ENCODE results near the gene NUDT4.
A peak's percentile ranks its signal among the peaks of the same experiment; 100 is the strongest.

NUDT4 gene

DNA sequence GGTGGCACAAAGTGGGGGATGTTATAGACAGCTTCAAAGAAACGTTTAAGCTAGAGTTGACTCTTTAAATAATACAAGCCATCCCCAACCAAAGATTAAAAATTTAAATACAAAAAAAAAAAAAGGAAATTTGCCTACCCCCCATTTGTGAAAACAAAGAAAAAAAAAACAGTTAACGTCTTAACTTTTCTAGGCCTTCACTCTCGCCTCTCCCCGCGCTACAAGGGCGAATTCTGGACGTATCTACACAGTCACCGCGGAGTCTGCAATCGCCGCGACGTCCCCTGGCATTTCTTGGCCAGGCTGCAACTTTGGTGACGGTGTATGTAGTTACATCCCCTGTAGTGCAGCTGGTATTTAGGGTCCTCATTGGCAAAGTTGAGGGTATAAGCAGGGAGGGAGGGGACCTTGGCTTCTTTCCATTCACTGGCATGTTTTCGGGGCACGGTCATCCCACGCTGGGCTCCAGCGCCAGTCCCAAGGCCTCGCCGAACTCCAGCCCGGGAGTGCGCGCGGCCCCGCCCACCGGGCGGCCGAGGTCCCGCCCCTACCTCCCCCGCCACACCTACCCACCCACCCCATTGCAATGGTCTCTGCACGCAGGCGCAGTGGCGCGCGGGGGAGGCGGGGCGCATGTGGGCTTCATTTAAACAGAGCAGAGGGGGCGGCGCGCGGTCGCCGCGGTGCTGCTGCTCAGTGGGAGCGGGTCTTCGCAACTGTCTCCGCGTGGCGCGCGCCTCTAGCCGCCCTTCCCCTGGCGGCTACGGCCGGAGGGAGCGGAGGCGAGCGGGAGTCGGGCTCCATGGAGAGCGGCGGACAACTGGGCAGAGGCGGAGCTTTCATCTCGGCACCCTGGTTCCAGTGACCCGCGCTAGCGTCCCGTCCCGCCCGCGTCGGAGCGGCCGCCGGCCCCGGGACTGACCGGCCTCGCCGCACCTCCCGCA, at the start of gene NUDT4:
TSS of gene NUDT4 (plus strand) at position 674 of the 944 bp plus-strand sequence. CDS start 398 bp downstream, outside the sequence.
- peak; percentile 96 for DNase-seq (ENCODE audit: low read depth)

DNA sequence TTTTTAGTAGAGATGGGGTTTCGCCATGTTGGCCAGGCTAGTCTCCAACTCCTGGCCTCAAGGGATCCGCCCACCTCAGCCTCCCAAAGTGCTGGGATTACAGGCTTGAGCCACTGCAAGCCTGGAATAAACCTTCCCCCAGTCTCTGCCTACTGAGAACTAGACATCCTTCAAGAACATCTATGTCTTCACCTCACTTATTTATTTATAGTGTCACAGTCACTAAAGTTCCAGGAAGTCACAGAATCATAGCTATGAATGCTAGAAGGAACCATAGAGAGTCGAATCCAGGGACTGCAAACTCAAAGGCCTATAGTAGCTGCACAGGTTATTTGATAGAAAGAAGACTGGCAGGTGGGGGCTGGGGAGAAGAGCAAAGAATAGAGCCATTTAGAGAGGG, 44.7 kb upstream of the NUDT4 start:
- DNase-seq (ENCODE audit: low read depth), result no peak

DNA sequence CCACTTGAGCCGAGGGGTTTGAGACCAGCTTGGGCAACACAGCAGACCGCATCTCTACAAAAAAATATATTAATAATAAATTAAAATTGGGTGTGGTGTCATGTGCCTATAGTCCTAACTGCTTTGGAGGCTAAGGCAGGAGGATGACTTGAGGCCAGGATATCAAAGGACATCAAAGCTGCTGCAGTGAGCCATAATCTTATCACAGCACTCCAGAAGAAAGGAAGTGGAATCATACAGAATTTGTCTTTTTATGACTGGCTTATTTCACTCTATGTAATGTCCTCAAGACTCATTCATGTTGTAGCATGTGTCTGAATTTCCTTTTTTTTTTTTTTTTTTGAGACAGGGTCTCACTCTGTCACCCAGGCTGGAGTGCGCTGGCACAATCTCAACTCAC, 43.9 kb upstream of the NUDT4 start:
- DNase-seq (ENCODE audit: low read depth), result no peak

DNA sequence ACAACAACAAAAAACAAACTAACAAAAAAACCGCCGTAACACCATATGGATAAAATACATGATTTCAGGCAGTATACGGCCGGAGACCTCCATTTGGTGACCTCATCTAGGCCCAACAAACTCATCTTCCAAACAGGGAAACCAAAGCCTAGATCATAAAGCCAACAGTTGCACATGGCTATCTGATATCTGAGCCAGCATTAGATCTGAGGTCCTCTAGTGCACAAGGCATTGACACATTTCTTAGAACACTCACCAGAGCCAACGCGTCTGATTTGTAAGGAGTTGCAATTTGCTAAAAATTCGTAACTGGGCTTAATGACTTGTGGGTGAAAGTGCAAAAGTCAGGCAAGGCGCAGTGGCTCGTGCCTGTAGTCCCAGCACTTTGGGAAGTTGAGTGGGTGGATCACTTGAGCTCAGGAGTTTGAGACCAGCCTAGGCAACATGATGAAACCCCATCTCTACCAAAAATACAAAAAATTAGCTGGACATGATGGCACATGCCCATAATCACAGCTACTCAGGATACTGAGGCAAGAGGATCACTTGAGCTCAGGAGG, 42.0 kb upstream of the NUDT4 start:
- DNase-seq (ENCODE audit: low read depth), result no peak

DNA sequence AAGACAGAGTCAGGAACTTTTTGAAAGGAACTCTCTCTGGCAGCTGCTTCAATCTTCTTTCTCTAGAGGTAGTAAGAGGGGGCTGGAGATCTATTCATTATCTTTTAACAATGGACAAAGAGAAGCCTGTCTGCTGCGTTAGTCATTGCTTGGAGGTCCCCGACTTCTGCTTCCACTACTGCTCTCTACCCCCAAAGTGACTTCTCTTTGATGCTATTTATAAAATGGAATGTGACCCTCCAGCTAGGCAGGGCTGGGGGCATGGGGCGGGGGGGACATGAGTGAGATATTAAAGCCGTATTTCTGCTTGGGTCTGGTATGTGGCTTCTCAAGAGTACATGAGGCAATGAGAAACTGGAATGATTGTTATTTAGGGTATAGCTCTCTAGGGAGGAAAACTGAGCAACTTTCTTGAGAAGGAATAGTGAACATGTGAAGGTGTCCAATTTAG, 41.4 kb upstream of the NUDT4 start:
- DNase-seq (ENCODE audit: low read depth), result no peak

DNA sequence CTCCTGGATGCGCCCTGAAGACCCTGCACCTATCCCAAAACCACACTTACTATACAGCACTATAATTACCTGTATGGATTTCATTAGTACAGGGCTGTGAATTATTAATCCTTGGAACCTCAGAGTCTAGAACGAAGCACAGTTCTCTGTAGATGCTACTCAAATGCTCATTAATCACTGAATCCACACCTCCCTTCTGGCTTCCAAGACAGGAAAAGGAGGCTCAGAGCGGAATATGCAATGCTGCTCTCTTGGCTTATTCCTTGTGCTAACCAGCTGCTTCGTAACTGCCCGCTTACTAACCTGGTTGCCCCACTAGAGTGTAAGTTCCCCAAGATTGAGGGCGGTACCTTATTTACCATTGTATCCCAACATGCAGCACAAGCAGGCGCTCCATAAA, 39.1 kb upstream of the NUDT4 start:
- DNase-seq (ENCODE audit: low read depth), result no peak

DNA sequence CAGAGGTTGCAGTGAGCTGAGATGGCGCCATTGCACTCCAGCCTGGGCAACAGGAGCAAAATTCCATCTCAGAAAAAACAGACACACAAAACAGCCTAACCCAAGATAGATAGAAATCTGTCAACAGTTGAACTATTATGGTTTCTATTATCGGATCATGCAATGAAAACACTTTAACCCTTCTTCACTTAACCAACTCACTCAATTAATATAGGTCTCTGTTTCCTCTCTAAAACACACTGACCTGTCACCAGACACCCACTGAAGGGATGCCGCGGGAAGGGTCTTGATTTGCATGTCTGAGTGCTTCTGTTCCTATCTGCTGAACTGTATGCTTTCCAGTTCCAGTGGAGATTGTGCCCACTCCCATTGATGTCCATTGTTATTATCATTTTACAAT, 38.0 kb upstream of the NUDT4 start:
- no peak for DNase-seq (ENCODE audit: low read depth)

DNA sequence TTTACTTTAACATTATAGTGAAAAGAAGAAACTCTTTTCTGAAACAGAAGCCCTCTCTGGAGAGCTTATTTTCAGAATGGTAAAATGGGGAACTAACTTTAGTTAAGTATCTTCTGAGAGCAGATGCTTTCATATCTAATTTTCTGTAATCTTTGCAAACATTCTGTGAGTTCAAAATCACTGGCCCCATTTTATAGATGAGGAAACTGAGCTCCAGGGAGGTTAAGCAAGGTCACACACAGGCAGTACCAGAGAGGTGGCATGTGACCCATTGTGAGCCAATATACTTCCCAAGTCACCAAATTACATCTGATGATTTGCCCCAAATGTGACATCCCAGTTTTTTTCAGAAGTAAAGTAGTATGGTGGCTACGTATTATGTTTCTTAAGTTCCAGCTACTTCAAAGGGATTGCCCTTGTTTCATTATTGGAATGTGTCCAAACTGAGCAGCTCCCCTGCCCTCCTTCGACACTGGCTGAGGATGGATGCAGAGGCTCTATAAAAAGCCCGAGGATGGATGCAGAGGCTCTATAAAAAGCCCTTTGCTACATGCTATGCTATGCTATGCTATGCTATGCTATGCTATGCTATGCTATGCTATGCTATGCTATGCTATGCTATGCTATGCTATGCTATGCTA, 36.2 kb upstream of the NUDT4 start:
- no peak for DNase-seq (ENCODE audit: low read depth)

DNA sequence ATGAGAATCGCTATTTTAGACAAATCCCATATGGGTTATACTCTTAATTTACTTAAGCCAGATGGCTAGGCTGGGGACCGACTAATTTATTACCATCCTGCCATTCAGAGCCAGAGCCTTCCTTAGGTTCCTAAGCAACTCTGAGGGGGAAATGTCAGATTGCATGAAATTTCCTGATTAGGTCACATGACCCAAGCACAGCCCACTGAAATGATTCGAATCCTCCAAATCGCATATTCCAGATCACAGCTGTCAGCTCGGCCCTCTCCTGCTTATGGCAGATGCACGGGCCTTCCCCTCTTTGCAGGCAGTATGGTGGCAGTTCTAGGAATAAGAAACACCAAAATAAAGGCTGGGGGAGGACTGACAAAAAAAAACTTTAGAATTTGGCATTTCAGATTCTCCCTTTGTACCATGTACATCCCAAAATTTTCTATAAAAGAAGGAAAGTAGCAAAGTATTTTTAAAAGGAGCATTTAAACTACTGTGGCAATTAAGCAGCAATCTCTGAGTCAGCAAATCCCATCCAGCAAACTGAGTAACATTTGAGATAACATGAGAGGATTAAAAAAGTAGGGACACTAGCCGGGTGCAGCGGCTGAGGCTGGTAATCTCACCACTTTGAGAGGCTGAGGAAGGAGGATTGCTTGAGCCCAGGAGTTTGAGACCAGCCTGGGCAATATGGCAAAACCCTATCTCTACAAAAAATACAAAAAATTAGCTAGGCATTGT, 30.5 kb upstream of the NUDT4 start:
- no peak for DNase-seq (ENCODE audit: low read depth)

DNA sequence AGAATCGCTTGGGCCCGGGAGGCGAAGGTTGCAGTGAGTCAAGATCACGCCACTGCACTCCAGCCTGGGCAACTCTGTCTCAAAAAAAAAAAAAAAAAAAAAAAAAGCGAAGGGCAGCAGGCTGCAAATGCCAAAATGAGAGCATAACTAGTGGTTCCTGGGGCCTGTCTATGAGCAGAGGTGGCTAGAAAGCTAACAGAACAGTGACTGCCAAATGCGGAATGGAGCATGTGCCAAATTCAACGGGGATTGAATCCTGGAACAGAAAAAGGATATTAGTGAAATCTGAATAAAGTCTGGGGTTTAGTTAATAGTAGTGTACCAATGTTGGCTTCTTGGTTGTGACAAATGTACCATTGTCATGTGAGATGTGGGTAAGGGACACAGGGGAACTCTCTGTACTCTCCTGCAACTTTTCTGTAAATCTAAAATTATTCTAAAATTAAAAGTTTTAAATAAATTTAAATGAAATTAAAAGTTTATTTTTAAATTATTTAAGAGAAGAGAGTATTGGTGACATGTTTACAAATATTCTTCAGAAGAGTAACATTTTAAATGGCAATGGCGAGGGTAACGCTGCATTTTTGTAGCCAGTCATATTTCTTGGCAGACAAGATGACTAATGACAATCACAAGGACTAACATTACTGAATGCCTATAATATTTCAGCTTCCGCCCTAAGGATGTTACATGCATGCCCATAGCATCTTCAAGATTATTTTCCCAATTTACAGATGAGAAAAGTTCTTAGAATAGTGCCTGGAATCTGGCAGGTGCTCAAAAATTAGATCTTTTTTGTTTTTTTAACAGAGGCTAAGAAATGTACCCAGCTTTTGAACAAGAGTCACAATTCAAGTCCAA, 28.9 kb upstream of the NUDT4 start:
- no peak for DNase-seq (ENCODE audit: low read depth)

DNA sequence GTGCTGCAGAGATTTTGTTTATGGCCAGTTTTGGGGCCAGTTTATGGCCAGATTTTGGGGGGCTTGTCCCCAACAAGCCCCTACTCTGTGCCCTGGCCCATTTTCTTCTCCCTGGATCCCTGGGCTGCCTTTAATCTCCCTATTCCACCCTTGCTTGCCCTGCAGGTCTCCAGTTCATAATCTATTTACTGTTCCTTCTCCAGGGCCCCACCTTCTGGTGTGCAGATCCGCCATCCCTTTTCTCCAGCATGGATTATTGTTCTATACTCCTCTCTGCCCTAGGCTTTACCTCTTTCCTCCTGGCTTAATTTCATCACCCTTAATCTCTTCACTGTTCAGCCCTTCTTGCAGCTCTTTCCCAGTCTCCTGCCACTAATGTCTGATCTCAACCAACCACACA, 26.0 kb upstream of the NUDT4 start:
- no peak for DNase-seq (ENCODE audit: low read depth)

DNA sequence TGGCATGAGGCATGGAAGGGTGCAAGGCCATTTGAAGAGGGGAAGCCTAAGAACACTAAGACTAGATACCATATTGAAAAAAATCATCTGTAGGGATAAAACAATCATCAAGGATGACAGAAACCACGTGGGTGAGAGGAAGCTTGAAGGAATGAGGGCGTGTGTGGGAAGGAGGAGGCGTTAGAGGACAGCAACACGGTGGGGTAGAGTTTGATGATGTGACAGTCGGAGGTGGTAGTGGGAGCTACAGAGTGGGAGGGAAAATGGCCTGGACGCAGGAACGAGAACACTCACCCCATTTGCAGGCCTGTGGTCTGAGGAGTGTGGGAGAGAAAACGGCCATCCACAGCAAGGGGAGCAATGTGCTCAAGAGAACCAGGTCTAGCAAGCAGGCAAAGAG, 25.4 kb upstream of the NUDT4 start:
- no peak for DNase-seq (ENCODE audit: low read depth)

DNA sequence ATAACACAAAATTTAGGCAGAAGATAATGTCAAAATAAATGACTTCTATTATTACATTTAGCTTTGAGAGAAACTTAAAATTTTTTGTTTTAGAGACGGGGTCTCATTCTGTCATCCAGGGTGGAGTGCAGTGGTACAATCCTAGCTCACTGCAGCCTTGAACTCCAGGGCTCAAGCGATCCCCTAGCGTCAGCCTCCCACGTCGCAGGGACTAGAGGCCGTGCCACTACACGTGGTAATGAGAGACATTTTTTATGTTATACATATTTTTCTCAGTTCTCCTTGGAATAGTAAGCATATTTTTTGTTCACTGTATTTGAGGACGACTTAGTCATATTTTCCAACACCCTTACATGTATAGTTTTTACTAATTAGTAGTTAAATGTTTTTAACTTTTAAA, 21.5 kb upstream of the NUDT4 start:
- no peak for DNase-seq (ENCODE audit: low read depth)

DNA sequence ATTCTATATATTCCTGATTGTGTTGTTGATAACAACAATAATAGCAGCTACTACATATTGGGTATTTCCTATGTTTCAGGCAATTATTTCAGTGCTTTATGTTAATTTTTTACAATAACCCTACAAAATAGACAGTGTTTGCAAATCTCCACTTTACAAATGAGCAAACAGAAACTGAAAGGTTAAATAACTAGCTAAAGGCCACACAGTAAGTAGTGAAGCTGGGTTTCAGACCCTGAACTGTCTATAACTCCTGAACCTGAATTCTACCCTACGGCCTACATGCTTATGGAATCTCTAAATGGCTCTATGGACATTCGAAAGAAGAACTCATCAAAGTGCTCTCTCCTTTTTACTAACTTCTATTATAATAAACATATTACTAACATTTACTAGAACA, 19.7 kb upstream of the NUDT4 start:
- no peak for DNase-seq (ENCODE audit: low read depth)

DNA sequence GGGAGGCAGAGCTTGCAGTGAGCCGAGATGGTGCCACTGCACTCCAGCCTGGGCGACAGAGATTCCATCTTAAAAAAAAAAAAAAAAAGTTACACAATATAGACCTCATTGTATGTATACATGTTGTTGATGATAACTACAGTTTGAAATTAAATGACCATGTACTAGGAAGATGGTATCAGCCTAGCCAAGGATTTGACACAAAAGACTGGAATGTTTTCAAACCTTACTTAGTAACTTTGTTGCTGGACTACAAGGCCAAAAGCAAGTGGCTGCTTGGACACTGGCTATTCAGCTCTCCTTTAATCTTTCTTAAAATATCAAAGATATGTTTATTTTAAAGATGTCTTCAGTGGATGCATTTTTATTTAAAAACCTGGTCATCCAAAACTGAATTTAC, 18.9 kb upstream of the NUDT4 start:
- DNase-seq (ENCODE audit: low read depth), result no peak

DNA sequence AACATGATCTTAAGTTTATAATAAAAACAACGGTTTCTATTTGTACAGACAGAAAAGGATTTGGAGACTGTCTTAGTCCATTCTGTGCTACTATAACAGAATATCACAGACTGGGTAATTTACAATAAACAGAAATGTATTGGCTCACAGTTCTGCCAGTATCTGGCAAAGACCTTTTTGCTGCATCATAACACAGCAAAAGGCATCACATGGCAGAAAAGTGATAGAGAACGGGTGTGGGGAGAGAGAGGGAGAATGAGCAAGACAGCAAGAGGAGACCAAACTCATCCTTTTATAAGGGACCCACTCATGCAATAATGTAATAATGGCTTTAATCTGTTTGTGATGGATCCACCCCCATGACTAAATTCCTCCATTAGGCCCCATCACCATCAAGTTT, 17.0 kb upstream of the NUDT4 start:
- no peak for DNase-seq (ENCODE audit: low read depth)

DNA sequence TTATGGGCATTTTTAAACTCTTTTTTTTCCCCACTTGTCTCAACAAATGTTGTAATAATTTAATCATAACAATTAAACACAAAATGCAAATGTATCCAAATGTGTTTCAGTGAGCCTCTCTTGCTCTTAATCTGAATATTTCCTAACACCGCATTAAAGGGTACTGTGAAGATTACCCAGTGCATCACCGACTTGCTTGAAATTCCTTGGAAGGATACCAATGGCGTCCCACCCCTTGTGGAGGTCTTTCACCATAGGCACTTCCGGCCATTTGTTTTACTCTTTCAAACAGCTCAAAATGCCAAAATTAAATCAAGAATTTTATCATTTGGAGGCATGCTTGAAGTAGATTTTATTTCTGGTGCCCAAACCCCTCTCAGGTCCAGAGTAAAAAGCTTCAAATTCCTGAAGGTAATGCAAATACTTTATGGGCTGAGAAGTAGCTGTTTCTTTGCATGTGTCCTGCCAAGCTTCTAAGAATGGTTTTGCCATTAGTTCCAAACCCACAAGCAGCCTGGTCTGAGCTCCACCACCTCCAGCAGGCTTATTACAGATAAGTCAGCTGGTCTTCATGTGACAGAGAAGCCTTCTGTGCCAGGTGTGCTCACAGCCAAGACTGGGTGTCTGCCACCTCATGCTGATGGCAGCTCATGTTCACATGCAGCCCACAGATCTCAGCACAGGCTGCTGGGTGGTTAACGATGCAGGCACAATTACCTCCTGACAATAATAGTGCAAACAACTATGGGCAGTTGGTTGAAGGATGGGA, 16.4 kb upstream of the NUDT4 start:
- no peak for DNase-seq (ENCODE audit: low read depth)

DNA sequence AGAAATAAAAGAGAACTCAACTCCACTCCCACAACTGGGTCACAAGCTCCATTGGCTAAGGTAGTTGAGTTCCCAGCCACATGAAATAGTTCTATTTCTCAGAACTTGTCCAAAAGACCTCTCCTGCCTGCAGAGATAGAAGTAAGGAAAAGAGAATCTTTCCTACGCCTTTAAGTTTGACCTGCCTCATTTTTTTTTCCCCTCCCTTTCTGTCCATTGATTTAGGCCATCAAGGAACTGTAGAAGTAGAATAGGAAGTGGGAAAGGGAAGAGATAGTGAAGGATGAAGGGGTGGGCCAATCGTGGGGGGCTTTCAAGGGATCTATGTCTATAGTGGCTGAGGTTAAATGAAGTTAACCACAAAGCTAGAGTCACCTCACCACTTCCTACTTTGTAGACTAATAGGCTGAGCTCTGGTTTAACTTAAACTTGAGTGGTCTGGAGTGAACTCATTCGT, 13.9 kb upstream of the NUDT4 start:
- no peak for DNase-seq (ENCODE audit: low read depth)

DNA sequence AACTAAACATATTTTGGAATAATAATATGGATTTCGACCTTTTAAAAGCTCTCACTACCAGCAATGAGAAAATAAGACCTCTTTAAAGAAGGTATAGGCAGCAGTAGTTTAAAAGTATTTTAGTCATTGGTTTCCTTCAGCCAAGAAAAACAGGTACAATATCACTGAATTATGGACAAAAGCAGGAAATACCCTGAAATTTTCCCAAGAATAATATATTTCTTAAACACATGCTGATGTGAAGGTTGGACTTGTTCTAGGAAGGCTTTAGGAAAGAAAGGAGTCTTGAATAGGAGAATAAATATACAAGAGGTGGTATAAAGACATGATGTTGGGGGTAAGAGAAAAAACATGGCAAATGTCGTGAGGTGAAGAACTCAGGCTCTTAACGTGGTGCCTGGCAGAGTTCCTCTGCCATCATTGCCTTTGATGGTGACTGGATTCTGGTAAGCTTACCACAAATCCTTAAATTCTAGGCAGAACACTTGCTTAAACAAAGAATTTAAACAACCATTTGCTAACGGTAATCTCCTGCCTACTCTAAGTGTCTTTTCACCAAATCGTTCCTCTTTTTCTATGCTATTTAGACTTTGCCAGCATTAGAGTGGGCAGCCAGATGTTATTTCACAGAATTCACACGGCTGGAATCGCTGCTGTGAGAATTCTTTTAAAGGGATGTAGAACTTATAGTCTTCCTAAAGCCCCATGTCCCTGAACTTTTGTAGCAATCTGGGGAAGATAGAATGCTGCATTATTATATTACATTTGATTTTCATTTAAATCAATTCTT, 11.9 kb upstream of the NUDT4 start:
- no peak for DNase-seq (ENCODE audit: low read depth)

DNA sequence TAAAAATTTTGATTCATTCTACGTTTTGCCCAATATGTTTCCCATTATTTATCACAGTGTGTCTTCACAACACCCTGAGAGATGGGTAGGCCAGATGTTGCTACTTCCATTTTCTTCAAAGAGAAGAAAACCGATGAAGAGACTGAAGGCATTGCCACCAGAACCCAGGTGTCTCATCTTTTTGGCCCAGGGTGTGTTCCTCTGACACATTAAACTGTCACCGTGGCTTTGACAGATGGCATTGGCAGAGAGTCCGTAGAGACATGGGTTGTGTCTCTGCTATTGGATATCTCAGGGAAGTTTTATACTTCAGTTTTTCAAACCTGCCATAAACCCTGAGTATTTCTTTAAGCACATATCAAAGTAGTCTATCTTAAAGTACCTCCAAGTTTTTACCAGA, 11.3 kb upstream of the NUDT4 start:
- no peak for DNase-seq (ENCODE audit: low read depth)
